Muscle layer of duodenum (tissue), 2 donors: ENCODE measurements around the gene KIF3B.

Experiments used
- H3K27ac ChIP-seq: one replicate; pipeline ENCODE4 v1.7.0; 2013; ENCODE audit warnings: mild to moderate bottlenecking, low read length
- H3K27me3 ChIP-seq: one replicate; pipeline ENCODE4 v1.7.0; 2013; ENCODE audit warnings: low read depth, mild to moderate bottlenecking, control low read depth, low read length
- H3K36me3 ChIP-seq, 2 donors: one replicate each; pipeline ENCODE4 v1.7.0; 2013; ENCODE audit warnings: low read length in 2 of 2, control low read depth in 1 of 2, mild to moderate bottlenecking in 1 of 2; ENCODE audit not compliant: insufficient read depth in 2 of 2, control insufficient read depth in 1 of 2
- H3K4me1 ChIP-seq, 2 donors: one replicate each; pipeline ENCODE4 v1.7.0; 2013; ENCODE audit warnings: low read length in 2 of 2, mild to moderate bottlenecking in 2 of 2, control low read depth in 1 of 2, moderate library complexity in 1 of 2; ENCODE audit not compliant: insufficient read depth in 2 of 2, control insufficient read depth in 1 of 2
- H3K4me3 ChIP-seq, 2 donors: one replicate each; pipeline ENCODE4 v1.7.0; 2013; ENCODE audit warnings: low read length in 2 of 2, low read depth in 1 of 2, mild to moderate bottlenecking in 1 of 2
- H3K9me3 ChIP-seq, 2 donors: one replicate each; pipeline ENCODE4 v1.7.0; 2013; ENCODE audit warnings: low read length in 2 of 2, control low read depth in 1 of 2, mild to moderate bottlenecking in 1 of 2; ENCODE audit not compliant: control insufficient read depth in 1 of 2
- donor health status: healthy.

The KIF3B gene

GRCh38 chr20:32277361-32278198, at the start of gene KIF3B:
KIF3B (plus strand) TSS chr20:32277651; CDS start chr20:32309778, 32,127 bp downstream.
- H3K9me3 ChIP-seq = no peaks in the 10 kb centered on the region
- peaks cover 7 to 9% of the 10 kb centered on the region in 2 donors for H3K4me1 ChIP-seq
- H3K27me3 ChIP-seq = no peaks in the 10 kb centered on the region
- H3K27ac ChIP-seq = peak within 1 kb of the TSS; percentile 82
- H3K36me3 ChIP-seq = no peaks in the 10 kb centered on the region
- H3K4me3 ChIP-seq = peak within 1 kb of the TSS; percentile 93 to 95

DNA sequence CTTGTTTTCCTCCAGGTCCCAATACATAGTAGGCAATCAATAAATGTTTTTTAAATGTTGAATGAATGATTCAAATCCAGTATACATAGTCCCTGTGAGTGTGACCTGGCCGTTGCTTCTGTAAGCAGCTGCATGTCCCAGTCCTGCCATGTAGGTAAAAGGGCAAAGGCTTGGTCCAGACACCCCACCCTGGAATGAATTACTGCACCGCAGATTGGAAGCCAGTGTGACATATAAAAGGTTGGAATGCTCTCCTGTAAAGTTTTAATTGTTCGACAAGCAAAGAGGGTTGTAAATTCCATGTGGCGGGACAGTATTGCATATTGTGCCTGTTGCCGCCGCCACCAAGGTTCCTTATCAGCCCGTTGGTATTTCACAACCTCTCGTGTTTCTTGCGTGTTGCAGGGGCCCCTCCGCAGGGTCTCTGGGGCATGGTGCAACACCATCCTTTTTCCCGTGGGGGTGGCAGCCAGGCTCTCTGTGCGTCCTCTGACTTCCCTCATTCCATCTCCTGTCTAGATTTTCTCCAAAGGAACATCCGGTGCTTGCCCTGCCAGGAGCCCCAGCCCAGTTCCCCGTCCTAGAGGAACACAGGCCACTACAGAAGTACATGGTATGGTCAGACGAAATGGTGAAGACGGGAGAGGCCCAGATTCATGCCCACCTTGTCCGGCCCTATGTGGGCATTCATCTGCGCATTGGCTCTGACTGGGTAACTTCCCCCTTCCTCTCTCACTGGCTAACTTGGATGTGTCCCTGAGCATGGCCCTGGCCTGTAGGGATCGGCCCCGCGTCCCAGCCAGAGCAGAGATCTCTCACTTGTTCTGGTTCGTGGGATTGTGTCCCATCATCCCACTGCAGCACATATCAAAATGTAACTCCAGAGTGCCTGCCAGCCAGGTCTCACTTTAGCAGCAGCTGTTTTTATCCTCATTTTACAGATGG, 49.4 kb upstream of the KIF3B start:
- H3K4me1 ChIP-seq = no peaks in the 10 kb centered on the region
- no peak overlapping the region for H3K4me3 ChIP-seq
- H3K27ac ChIP-seq = peak overlapping the region; percentile 28
- H3K36me3 ChIP-seq = peaks cover 28 to 64% of the 10 kb centered on the region in 2 donors
- no peaks in the 10 kb centered on the region for H3K9me3 ChIP-seq
- H3K27me3 ChIP-seq = no peaks in the 10 kb centered on the region

GRCh38 chr20:32229251-32229747, 48.2 kb upstream of the KIF3B start:
- Histone ChIP-seq H3K4me1 (no peaks in the 10 kb centered on the region), H3K36me3 (peaks cover 25 to 65% of the 10 kb centered on the region in 2 donors), H3K27ac (no peak overlapping the region), H3K4me3 (no peak overlapping the region), H3K9me3 (no peaks in the 10 kb centered on the region), H3K27me3 (no peaks in the 10 kb centered on the region)

GRCh38 chr20:32230707-32231106, 46.7 kb upstream of the KIF3B start:
- Histone ChIP-seq H3K9me3 (no peaks in the 10 kb centered on the region), H3K4me3 (no peak overlapping the region), H3K27me3 (no peaks in the 10 kb centered on the region), H3K27ac (no peak overlapping the region), H3K36me3 (peaks cover 33 to 73% of the 10 kb centered on the region in 2 donors), H3K4me1 (peaks cover 0 to 4% of the 10 kb centered on the region in 2 donors)

GRCh38 chr20:32231245-32231644, 46.2 kb upstream of the KIF3B start:
- H3K4me3 ChIP-seq = no peak overlapping the region
- H3K4me1 ChIP-seq = peaks cover 0 to 4% of the 10 kb centered on the region in 2 donors
- H3K27ac ChIP-seq = no peak overlapping the region
- H3K36me3 ChIP-seq = peaks cover 36 to 79% of the 10 kb centered on the region in 2 donors
- H3K9me3 ChIP-seq = no peaks in the 10 kb centered on the region
- H3K27me3 ChIP-seq = no peaks in the 10 kb centered on the region

GRCh38 chr20:32231847-32232246, 45.6 kb upstream of the KIF3B start:
- peaks cover 36 to 82% of the 10 kb centered on the region in 2 donors for H3K36me3 ChIP-seq
- no peaks in the 10 kb centered on the region for H3K27me3 ChIP-seq
- H3K4me3 ChIP-seq = no peak overlapping the region
- no peak overlapping the region for H3K27ac ChIP-seq
- H3K9me3 ChIP-seq = no peaks in the 10 kb centered on the region
- H3K4me1 ChIP-seq = peaks cover 0 to 4% of the 10 kb centered on the region in 2 donors

DNA sequence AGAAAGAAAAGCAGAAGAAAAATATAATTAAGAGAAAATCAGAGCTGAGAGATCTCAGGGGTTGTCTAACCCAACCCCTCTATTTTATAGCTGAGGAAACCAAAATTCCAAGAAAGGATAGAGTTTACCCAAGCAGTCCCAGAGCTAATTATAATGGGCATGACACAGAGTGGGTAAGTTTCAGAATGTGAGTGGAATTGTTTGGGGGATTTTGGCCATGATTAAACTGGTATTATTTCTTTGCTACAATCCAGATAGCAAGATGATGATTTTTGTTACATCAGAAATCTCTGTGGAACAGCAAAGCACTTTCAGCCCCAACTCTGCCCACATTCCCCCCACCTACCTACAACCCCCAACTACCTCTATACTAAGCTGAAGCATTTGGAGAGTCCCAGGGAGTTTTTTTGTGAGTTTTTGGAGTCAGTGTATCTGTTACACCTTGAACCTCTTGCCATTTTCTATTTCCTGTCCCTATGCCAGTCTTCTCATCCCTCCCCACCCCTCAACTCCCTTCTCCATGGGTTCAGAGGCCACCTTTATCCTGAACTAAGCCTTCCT, 45.0 kb upstream of the KIF3B start:
- Histone ChIP-seq H3K9me3 (no peaks in the 10 kb centered on the region), H3K4me3 (no peak overlapping the region), H3K36me3 (peaks cover 36 to 82% of the 10 kb centered on the region in 2 donors), H3K4me1 (peaks cover 0 to 4% of the 10 kb centered on the region in 2 donors), H3K27me3 (no peaks in the 10 kb centered on the region), H3K27ac (no peak overlapping the region)

- peaks cover 34 to 73% of the 10 kb centered on the region in 2 donors for H3K36me3 ChIP-seq
- no peak overlapping the region for H3K27ac ChIP-seq
- peaks cover 0 to 4% of the 10 kb centered on the region in 2 donors for H3K4me1 ChIP-seq
- H3K27me3 ChIP-seq = no peaks in the 10 kb centered on the region
- H3K4me3 ChIP-seq = no peak overlapping the region
- H3K9me3 ChIP-seq = no peaks in the 10 kb centered on the region
Observed at GRCh38 chr20:32233286-32233685, 44.2 kb upstream of the KIF3B start.

- Histone ChIP-seq H3K4me3 (no peak overlapping the region), H3K27ac (no peak overlapping the region), H3K9me3 (no peaks in the 10 kb centered on the region), H3K4me1 (peaks cover 0 to 4% of the 10 kb centered on the region in 2 donors), H3K36me3 (peaks cover 29 to 68% of the 10 kb centered on the region in 2 donors), H3K27me3 (no peaks in the 10 kb centered on the region)
Observed at GRCh38 chr20:32234135-32234808, 43.2 kb upstream of the KIF3B start.

DNA sequence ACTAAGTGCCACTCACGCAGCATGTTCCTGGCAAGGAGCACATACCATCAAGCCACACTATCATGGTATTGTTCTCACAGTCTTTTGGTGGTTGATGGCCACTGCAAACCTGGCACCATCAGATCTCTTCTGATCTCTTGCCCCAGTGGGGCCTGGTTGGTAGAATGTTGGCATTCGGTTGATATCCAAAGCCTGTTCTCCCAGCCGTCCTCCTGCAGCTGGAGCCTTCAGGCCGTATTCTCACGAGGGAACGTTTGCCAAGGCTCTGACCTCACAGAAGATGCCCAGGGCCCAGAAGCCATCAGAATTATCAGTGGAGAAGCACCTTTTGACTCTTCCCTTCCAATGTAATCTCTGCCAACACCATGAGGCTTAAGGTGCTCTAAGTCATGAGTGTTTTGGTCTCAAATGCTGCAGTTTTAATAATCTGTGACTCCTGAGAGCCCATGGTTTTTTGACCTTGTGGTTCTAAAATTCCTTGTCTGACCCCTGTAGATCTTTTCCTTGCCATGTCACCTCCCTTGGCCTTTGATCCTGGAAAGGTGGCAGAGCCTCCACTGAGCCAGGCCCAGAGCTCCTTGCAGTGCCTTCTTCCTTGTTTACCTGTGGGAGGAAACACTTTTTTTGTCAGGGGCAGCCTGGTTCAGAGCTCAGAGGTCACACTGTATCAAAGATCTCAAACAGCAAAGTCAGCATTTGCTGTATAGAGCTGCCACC, 42.0 kb upstream of the KIF3B start:
- Histone ChIP-seq H3K27ac (no peak overlapping the region), H3K9me3 (no peaks in the 10 kb centered on the region), H3K4me3 (no peak overlapping the region), H3K36me3 (peaks cover 26 to 61% of the 10 kb centered on the region in 2 donors), H3K4me1 (peaks cover 0 to 4% of the 10 kb centered on the region in 2 donors), H3K27me3 (no peaks in the 10 kb centered on the region)
